B cell (primary cell): ENCODE results near the gene CDC45. TPM values are rescaled to one million over a fixed set of nuclear protein-coding genes. Genes with fewer than 3 reads are reported as not detected.

Experiments
- ATAC-seq: fragments of 200-7000 bp; cut with Tn5 transposase; one replicate; pipeline ENCODE4 v1.10.0; 2021; ENCODE audit warnings: low read depth, mild to moderate bottlenecking, moderate number of reproducible peaks, moderate library complexity
- CTCF ChIA-PET: fragments of 350-600 bp; sonication (Branson Sonifier 250); formaldehyde crosslinking; loops from one replicate; lab custom pipeline; 2021; ENCODE audit warnings: antibody characterized with exemption, inconsistent platforms; lab: Charles Lee
- POLR2A ChIA-PET: fragments of 350-600 bp; sonication (Branson Sonifier 250); formaldehyde crosslinking; loops from one replicate; lab custom pipeline; 2021; ENCODE audit warnings: antibody characterized with exemption; lab: Charles Lee
- DNase-seq: peaks from one replicate; pipeline ENCODE4 v3.0.0; 2013
- H2AFZ ChIP-seq: 2 replicates; pipeline ENCODE4 v1.6.1; 2012; ENCODE audit warnings: mild to moderate bottlenecking, low read depth, low read length; ENCODE audit not compliant: insufficient read depth, poor library complexity, severe bottlenecking
- H3K27ac ChIP-seq, 2 donors: 1 replicate in 1 of 2; 2 replicates in 1 of 2; pipeline ENCODE4 v1.5.1; 2012 to 2013; ENCODE audit warnings: low read length in 2 of 2, mild to moderate bottlenecking in 2 of 2, moderate library complexity in 1 of 2
- H3K27me3 ChIP-seq, 4 experiments: fragments of 200-600 bp in 1 of 4; sonication (generic) in 1 of 4; replicated peaks in 1 of 4; 1 replicate in 2 of 4; 2 replicates in 2 of 4; pipeline versions ENCODE4 v1.6.1 to v1.7.0; 2013 to 2016; ENCODE audit warnings: low read length in 3 of 4, mild to moderate bottlenecking in 2 of 4, mixed read lengths in 1 of 4, moderate library complexity in 1 of 4; ENCODE audit not compliant: insufficient read depth in 4 of 4, control insufficient read depth in 3 of 4; ENCODE audit errors: control extremely low read depth in 1 of 4
- H3K36me3 ChIP-seq, 2 experiments: replicated peaks in 1 of 2; 1 replicate in 1 of 2; 2 replicates in 1 of 2; pipeline versions ENCODE4 v1.6.1 to v1.7.1; 2013; ENCODE audit warnings: low read length in 1 of 2; ENCODE audit not compliant: insufficient read depth in 2 of 2, control insufficient read depth in 1 of 2; ENCODE audit errors: control extremely low read depth in 1 of 2, extremely low read depth in 1 of 2
- H3K4me1 ChIP-seq, 2 donors: fragments of 200-600 bp in 1 of 2; sonication (generic) in 1 of 2; 1 replicate in 1 of 2; 2 replicates in 1 of 2; pipeline versions ENCODE4 v1.5.1 to v1.6.1; 2013 to 2017; ENCODE audit warnings: low read length in 2 of 2; ENCODE audit not compliant: control insufficient read depth in 2 of 2, insufficient read depth in 2 of 2
- H3K4me2 ChIP-seq: replicated peaks from 2 replicates; pipeline ENCODE3; 2012; ENCODE audit warnings: mild to moderate bottlenecking, low read depth, low read length; ENCODE audit not compliant: poor library complexity, severe bottlenecking
- H3K4me3 ChIP-seq, 5 experiments: fragments of 200-600 bp in 1 of 5; sonication (generic) in 1 of 5; 1 replicate in 3 of 5; 2 replicates in 2 of 5; pipeline versions ENCODE4 v1.5.1 to v1.7.0; 2011 to 2016; ENCODE audit warnings: low read length in 4 of 5, mild to moderate bottlenecking in 4 of 5, low read depth in 2 of 5, control low read depth in 1 of 5, moderate library complexity in 1 of 5; ENCODE audit not compliant: insufficient read depth in 1 of 5; ENCODE audit errors: control extremely low read depth in 1 of 5, extremely low read depth in 1 of 5
- H3K79me2 ChIP-seq: fragments of 200-600 bp; sonication (generic); one replicate; pipeline ENCODE4 v1.6.0; 2016; ENCODE audit warnings: low read length; ENCODE audit not compliant: control insufficient read depth, insufficient read depth
- H3K9ac ChIP-seq: fragments of 200-600 bp; sonication (generic); 2 replicates; pipeline ENCODE4 v1.6.1; 2017; ENCODE audit warnings: mild to moderate bottlenecking, low read length, moderate library complexity
- H3K9me3 ChIP-seq, 3 donors: one replicate each; pipeline versions ENCODE4 v1.6.1 to v1.7.1; 2013; ENCODE audit warnings: low read length in 2 of 3; ENCODE audit not compliant: control insufficient read depth in 2 of 3, insufficient read depth in 1 of 3; ENCODE audit errors: control extremely low read depth in 1 of 3
- H4K20me1 ChIP-seq: 2 replicates; pipeline ENCODE4 v1.6.0; 2012; ENCODE audit warnings: mild to moderate bottlenecking, low read length; ENCODE audit not compliant: insufficient read depth, control insufficient read depth, poor library complexity, severe bottlenecking
- H3K27ac Mint-ChIP-seq: one replicate; pipeline ENCODE4 v1.8.0; 2021; ENCODE audit warnings: mixed read lengths
- H3K27me3 Mint-ChIP-seq: one replicate; pipeline ENCODE4 v1.8.0; 2021; ENCODE audit warnings: mixed read lengths
- H3K4me1 Mint-ChIP-seq: one replicate; pipeline ENCODE4 v1.8.0; 2021; ENCODE audit warnings: mixed read lengths
- H3K4me3 Mint-ChIP-seq: one replicate; pipeline ENCODE4 v1.8.0; 2021; ENCODE audit warnings: mixed read lengths
- H3K9me3 Mint-ChIP-seq: one replicate; pipeline ENCODE4 v1.8.0; 2022; ENCODE audit warnings: mixed read lengths; ENCODE audit not compliant: insufficient read depth
- EZH2 ChIP-seq: IDR thresholded peaks from 2 replicates; pipeline ENCODE4 v1.6.1; 2012; ENCODE audit warnings: borderline replicate concordance, low read depth, mild to moderate bottlenecking, moderate library complexity, low read length; ENCODE audit not compliant: insufficient read depth, poor library complexity, severe bottlenecking
- WGBS: methylation state at CpG from one replicate; pipeline ENCODE4 v1.1.5; 2013; ENCODE audit warnings: missing lambda C conversion rate; ENCODE audit not compliant: insufficient coverage; 5-methylcytosine and 5-hydroxymethylcytosine counted together
- intact Hi-C: fragments of 100-400 bp; cut with micrococcal nuclease; formaldehyde crosslinking; loops from one replicate; pipeline ENCODE4 v1.10.0; 2022
- polyA plus RNA-seq: library from polyadenylated mRNA; depleted of rRNA; stranded (reverse); fragments of >200 nt; gene quantifications from 2 replicates; pipeline ENCODE4 v1.2.3, GENCODE V29; 2012
- total RNA-seq, 2 donors: library from RNA; stranded (reverse); fragments of 120-200 nt in 1 of 2; gene quantifications; 1 replicate in 1 of 2; 2 replicates in 1 of 2; pipeline versions ENCODE4 v1.2.3 to v1.2.4, GENCODE V29; 2013 to 2022
- TF ChIP-seq, protein P1 (sequence below): fragments of 200-600 bp; IDR thresholded peaks from one replicate; pipeline ENCODE4 v1.8.0; 2022; ENCODE audit warnings: antibody characterized with exemption, mild to moderate bottlenecking

Gene CDC45
- total and polyA plus RNA-seq, 2 donors (not counting 1 experiment from before 2014, with no cell fraction given): 0.49 to 1.4 TPM

DNA sequence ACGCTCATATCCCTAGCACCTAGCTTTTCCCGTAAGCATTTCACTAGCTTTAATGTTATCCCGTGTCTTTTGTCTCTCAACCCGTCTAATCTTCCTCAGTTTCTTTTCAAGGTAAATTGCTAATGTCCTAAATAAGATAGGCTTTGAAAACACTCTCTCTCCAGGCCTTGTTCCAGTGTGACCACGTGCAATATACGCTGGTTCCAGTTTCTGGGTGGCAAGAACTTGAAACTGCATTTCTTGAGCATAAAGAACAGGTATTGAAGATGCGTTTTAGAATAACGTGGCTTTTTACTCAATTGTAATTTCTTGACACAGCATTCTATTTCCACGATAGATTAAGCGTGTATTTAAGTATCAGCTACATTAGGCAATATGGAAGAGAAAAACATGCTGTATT, 1.1 kb downstream of the CDC45 start:
- Histone ChIP-seq H3K4me2 (no peak overlapping the region), H3K27ac (no peak overlapping the region), H4K20me1 (peaks cover 7% of the 10 kb centered on the region), H3K9me3 (no peaks in the 10 kb centered on the region), H3K9ac (no peak overlapping the region), H3K4me3 (no peak overlapping the region), H3K4me1 (peaks cover 16 to 20% of the 10 kb centered on the region in 2 donors), H2AFZ (no peak overlapping the region), H3K27me3 (no peaks in the 10 kb centered on the region), H3K36me3 (peaks cover 0 to 1% of the 10 kb centered on the region in 2 experiments), H3K79me2 (peaks cover 30% of the 10 kb centered on the region)
- Mint-ChIP-seq H3K27me3 (no peaks in the 10 kb centered on the region), H3K9me3 (no peaks in the 10 kb centered on the region), H3K4me3 (peak overlapping the region; percentile 98), H3K4me1 (peaks cover 23% of the 10 kb centered on the region), H3K27ac (no peak overlapping the region)
- TF ChIP-seq, protein P1, sequence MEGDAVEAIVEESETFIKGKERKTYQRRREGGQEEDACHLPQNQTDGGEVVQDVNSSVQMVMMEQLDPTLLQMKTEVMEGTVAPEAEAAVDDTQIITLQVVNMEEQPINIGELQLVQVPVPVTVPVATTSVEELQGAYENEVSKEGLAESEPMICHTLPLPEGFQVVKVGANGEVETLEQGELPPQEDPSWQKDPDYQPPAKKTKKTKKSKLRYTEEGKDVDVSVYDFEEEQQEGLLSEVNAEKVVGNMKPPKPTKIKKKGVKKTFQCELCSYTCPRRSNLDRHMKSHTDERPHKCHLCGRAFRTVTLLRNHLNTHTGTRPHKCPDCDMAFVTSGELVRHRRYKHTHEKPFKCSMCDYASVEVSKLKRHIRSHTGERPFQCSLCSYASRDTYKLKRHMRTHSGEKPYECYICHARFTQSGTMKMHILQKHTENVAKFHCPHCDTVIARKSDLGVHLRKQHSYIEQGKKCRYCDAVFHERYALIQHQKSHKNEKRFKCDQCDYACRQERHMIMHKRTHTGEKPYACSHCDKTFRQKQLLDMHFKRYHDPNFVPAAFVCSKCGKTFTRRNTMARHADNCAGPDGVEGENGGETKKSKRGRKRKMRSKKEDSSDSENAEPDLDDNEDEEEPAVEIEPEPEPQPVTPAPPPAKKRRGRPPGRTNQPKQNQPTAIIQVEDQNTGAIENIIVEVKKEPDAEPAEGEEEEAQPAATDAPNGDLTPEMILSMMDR: no peak
- no peak for TF ChIP-seq EZH2
- ATAC-seq (no peak), DNase-seq (no peak)
- intact Hi-C loops: no loop called here
- ChIA-PET POLR2A (no interaction called here), CTCF (interaction anchor here (1.2 to 5.5 kb wide), 2 partner anchors 14 to 150 kb away, joined by 3 to 29 read pairs; no protein-coding TSS in a partner anchor)
- no CpG with 5 or more reads among the region's 10 CpGs for WGBS

GRCh38 chr22:19482297-19482696, 2.6 kb downstream of the CDC45 start:
- Histone ChIP-seq H3K27me3 (no peaks in the 10 kb centered on the region), H3K9me3 (no peaks in the 10 kb centered on the region), H4K20me1 (no peaks in the 10 kb centered on the region), H3K36me3 (no peaks in the 10 kb centered on the region), H3K4me2 (no peak overlapping the region), H3K9ac (no peak overlapping the region), H3K4me3 (no peak overlapping the region), H3K79me2 (peaks cover 18% of the 10 kb centered on the region), H3K4me1 (peaks cover 13 to 19% of the 10 kb centered on the region in 2 donors), H2AFZ (no peak overlapping the region), H3K27ac (no peak overlapping the region)
- intact Hi-C loops: no loop called here
- TF ChIP-seq, protein P1: no peak
- no peak for TF ChIP-seq EZH2
- ChIA-PET CTCF (no interaction called here), POLR2A (interaction anchor here (0.6 kb wide), 1 partner anchor 297 kb away, joined by 3 read pairs; no protein-coding TSS in a partner anchor)
- no peak for ATAC-seq
- Mint-ChIP-seq H3K27ac (no peak overlapping the region), H3K4me3 (no peak overlapping the region), H3K4me1 (peaks cover 18% of the 10 kb centered on the region), H3K27me3 (no peaks in the 10 kb centered on the region), H3K9me3 (no peaks in the 10 kb centered on the region)
- no peak for DNase-seq
- 98% methylated on average over 6 of the region's 9 CpGs for WGBS
